ENCODE data around the gene SH3RF3.

DNA sequence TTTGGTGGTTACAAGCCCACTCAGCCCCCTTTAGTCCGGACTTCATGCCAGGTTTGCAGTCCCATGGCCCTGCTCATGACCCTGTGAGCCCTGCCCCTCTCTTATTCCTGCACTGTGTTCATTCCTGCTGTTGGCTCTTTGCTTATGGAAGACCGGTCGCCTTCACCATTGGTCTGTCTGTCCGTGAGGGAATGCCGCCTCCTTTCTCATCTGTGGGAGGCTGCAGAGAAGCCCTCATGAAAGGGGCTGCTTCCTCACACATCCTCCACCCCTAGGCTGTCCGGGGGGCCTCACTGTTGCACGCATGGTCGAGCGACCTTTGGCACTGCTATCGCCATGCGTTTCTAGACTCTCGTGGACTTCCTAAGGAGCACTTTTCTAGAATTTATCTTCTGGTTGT, 16.3 kb downstream of the SH3RF3 start:
- TF ChIP-seq POLR2A (IDR thresholded peaks at IDR 0.05; ENCODE audit: low read length): no peak
- TF ChIP-seq GATA1 (IDR thresholded peaks at IDR 0.05; ENCODE audit: low read depth, low read length): no peak
